HuH-7.5 (cell line): ENCODE results near the gene COX11.

Source experiments
- DNase-seq: peaks from one replicate; pipeline ENCODE4 v3.0.0; 2011; ENCODE audit warnings: low spot score

Gene COX11

GRCh38 chr17:54967621-54968261, 713 bp downstream of the COX11 start:
- no peak for DNase-seq

- no peak for DNase-seq
Observed at GRCh38 chr17:54956791-54957190, 11.7 kb downstream of the COX11 start.

- DNase-seq: no peak
Observed at GRCh38 chr17:54951286-54951685, 17.2 kb downstream of the COX11 start.

DNA sequence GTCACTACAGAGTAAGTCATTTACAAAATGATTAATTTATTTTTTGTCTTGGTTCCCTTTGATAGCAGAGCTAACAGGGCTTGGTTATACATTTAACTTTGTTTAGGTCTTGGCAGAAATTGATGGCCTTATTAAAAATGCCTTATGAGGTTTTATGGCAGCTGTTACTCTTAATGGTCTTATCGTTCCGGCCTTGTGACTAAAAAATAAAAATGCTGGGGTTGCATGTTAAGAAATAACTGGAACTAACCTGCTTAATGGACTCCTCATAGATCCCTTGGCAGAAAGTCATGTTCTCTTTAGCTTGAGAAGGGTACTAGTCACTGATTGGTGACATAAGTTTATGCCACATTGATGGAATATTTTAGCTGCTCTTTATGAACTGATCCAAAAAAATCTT, 18.3 kb downstream of the COX11 start:
- DNase-seq: no peak

GRCh38 chr17:54948380-54948779, 20.1 kb downstream of the COX11 start:
- DNase-seq: no peak

GRCh38 chr17:54947396-54947795, 21.1 kb downstream of the COX11 start:
- DNase-seq: no peak

DNA sequence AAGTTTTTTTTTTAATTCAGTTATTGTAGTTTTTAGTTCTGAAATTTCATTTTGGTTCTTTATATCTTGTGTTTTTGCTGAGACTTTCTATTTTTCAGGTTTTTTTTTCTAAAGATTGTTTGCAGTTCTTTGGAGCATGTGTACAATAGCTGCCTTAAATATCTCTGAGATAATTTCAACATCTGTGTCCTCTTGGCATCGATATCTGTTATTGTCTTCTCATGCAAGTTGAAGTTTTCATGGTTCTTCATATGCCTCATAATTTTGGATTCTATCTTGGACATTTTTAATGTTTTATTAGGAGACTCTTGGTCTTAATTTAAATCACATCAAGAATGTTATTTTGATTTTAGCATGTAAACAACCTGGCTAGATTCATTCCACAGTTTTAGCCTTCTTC, 22.8 kb downstream of the COX11 start:
- DNase-seq: no peak

DNA sequence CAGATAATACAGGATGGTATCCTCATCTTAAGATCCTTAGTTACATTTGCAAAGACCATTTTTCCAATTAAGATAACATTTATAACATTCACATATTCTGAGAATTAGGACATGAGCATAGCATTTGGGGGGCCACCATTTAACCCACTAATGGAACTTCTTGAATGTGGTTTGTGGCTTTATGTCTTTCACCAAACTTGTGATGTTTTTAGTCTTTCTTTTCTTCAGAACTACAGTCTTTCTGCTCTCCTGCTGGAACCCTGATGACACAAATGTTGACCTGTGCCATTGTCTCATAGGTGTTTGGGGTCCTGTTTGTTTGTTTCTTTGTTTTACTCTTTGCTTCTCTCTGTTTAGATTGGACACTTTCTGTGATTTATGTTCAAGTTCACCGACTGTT, 23.2 kb downstream of the COX11 start:
- no peak for DNase-seq

- DNase-seq: no peak
Observed at GRCh38 chr17:54944796-54945195, 23.7 kb downstream of the COX11 start.

GRCh38 chr17:54941285-54941684, 27.2 kb downstream of the COX11 start:
- no peak for DNase-seq

DNA sequence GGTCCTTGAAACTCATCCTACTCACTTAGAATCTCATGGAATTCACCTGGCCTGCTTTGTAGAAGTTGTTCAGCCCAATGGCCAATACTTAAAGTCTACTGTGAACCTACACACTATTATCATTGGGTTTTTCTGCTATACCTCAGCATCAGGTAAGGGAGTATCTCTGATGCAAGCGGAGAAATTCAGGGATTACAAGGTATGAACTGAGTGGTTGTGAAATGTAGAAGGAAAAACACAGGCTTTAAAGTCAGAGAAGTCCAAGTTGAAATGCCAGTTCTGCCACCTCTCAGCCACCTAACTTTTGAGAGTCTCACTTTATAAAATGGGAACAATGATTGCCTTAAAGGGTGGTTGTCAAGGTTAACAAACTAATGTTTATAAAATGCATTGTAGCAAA, 31.0 kb downstream of the COX11 start:
- no peak for DNase-seq

DNA sequence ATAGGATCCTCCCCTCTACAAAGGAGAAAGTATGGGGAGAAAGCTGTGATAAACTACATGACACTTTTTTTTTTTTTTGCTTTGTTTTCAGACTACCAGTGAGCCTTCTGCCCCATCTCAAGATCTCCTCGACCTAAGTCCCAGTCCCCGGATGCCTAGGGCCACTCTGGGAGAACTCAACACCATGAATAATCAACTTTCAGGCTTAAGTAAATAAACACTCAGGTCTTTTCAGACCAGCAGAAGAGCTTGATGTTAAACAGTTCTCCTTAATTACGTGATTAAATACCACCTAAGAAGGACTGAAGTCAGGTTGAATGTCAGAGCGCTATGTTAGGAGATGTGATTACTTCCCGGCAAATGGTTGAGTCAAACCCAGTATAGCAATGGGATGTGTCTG, 31.4 kb downstream of the COX11 start:
- DNase-seq: no peak

DNA sequence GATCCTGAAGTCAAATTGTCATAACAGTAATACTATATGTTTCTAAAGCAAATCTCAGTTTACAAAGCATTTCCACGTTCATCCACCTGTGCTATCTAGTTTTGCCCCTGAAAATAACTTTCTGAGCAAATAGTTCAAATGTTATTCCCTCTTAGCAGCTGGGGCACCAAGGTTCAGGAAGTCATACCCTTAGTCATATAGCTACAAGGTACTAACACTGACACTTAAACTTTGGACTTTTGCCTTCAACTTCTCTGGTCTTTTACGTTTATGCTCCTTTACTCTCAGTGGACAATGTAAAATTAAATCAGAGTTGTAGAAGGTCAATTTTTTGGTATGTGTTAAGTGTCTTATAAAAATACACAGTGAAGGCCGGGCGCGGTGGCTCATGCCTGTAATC, 33.0 kb downstream of the COX11 start:
- DNase-seq: no peak

DNA sequence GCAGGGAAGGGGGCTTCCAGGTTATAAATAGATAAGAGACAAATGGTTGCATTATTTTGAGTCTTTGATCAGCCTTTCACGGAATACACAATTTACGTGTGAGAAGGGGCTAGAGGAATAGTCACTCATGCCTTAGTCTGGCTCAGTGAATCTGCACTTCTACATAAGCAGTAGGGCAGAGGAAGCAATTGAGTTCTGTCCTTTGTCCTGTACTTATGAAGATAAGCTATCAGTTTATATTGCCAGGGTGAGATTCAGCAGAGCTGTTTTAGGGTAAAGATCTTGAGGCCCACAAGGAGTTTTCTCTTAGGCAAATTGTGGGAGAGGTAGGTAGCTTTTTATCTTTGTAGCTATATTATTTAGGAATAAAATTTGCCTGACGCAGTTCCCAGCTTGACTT, 34.5 kb downstream of the COX11 start:
- no peak for DNase-seq

GRCh38 chr17:54932711-54933110, 35.7 kb downstream of the COX11 start:
- DNase-seq: no peak

DNA sequence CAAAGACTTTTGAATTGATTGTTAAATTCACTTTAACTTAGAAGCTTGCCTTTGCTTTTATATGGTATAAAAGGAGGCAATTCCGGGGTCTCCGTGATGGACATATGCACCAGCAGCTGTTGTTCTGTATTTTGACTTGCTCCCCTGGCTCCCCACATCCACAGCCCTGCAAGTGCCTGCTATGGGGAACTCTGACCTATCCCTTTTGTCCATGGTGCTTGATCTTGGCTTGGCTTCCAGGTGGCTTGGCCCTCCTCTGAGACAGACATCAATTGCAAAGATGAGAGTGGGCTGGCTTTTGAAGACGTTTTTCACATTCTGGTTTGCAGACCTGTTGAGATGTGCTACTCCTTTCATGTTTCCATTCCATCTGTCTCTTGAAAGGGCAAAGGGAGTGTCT, 40.9 kb downstream of the COX11 start:
- no peak for DNase-seq

DNA sequence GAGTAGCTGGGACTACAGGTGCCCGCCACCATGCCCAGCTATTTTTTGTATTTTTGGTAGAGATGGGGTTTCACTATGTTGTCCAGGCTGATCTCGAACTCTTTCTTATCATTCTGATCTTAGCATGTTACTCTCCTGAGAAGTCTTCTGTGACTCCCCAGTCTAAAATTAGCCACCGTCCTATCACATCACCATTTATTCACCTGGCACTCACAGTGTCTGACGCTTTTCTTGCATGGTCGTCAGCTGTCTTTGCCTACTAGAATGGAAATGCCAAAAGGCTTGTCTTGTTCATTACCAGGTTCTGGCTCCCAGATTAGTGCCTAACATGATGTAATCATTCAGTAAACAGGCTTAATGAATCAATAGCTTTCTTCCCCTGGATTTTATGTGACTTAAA, 44.0 kb downstream of the COX11 start:
- DNase-seq: no peak

GRCh38 chr17:54920819-54921218, 47.6 kb downstream of the COX11 start:
- DNase-seq: no peak

GRCh38 chr17:54919425-54919824, 49.0 kb downstream of the COX11 start:
- no peak for DNase-seq

GRCh38 chr17:54916721-54917120, 51.7 kb downstream of the COX11 start:
- DNase-seq: no peak
